NCI-H2227 treated with DMSO at 0.1 percent for 48 hours (cell line): ENCODE measurements around the gene GRIN2A.
"Not testable (repeated sequence)": the region's sequence is repeated elsewhere in the genome, so short reads cannot be mapped to it uniquely, and the experiment has no call there.

Source experiments
- DNase-seq: peaks from one replicate; lab custom pipeline; 2025; lab: John Stamatoyannopoulos, UW

GRIN2A gene

DNA sequence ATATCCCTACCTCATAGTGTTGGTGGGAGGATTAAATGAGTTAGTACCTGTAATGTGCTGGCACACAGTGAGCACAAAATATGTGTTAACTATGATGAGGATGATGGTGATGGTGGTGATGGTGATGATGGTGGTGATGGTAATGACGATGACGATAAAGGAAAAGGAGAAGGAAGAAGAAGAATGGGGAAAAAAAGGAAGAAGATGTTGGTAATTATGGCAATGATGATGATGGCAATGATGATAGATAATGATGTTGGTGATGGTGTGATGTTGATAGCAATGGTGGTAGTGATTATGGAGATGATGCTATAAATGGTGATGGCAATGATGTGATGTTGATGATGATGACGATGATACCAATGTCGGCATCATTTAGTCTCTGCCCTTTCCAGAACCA, 270.2 kb downstream of the GRIN2A start:
- no peak for DNase-seq

DNA sequence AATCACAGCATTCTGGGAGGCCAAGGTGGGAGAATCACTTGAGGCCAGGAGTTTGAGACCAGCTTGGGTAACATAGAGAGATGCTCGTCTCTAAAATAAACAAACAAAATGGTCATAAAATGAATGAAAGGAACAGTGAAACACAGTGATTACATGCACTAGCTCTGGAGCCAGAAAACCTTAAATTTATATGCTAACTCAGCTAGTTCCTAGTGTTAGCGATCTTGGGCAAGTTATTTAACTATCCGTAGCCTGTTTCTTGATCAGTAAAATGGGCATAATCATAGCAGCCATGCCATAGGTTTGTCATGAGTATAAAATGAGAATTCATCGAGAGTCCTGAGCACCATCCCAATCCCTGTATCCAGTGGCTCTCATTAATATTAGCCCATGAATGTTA, 271.0 kb downstream of the GRIN2A start:
- DNase-seq = no peak

DNA sequence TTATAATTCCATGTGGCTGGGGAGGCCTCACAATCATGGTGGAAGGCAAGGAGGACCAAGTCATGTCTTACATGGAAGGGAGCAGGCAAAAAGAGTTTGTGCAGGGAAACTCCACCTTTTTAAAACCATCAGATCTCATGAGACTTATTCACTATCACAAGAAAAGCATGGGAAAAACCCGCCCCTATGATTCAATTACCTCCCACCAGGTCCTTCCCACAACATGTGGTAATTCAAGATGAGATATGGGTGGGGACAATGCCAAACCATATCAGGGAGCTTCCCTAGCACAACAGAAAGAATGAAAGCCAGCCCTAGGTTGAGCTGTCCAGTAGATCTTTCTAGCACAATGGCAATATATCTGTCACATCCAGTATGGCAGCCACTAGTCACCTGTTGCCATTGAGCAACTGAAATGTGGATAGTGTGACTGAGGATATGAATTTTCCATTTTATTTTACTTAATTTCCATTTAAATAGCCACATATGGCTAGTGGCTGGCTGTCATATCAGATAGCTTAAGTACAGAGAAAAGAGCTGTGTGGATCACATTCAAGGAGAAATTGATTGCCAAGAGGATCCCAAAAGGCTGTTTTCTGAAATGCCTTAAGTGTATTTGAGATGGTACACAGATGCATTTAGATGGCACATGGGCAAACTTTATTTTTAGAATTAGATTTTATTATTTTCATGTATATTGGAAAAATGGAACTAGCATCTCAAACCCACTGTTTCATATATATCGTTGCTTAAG, 273.0 kb downstream of the GRIN2A start:
- no peak for DNase-seq

DNA sequence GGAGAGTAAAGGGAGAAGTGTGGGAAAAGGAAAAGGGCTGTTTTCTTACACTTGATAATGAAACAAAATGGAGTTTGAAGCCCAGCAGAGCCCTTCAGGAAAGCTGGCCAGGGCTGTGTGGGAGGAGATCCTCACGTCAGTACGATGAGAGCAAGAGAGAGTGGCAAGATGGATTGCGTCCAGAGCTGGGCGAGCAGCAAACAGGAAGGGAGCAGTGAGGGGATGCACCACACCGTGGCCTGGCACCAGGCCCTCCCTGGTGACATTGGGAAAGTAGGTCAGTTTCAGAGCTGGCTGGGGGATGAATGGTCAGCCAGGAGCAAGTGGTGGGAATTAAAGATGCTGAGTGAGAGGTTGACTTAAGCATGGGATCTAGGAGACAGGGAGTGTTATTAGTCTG, 273.6 kb downstream of the GRIN2A start:
- DNase-seq = no peak

GRCh38 chr16:9907752-9908151, 274.5 kb downstream of the GRIN2A start:
- no peak for DNase-seq

DNA sequence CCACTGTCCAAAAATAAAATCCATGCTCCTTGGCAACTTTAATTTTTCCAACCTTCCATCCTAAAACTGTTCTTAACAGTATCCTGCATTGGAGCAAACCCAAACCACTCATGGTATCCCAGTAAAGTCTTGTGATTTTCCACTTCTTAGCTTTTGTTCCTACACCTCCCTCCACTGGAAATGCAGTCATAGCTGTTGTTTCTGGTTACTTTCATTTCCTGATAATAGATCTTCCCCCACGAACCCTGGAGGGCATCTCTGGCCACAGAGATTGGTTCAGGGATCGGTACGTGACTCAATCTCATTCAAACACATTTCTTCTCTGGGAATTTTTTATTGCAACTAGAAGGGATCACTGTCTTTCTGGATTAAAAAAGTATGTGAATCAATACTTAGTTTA, 276.0 kb downstream of the GRIN2A start:
- DNase-seq = no peak

- DNase-seq = no peak
These were observed 277.7 kb downstream of the GRIN2A start for GRCh38 chr16:9904526-9904925.

- DNase-seq = no peak
These were observed 281.7 kb downstream of the GRIN2A start for GRCh38 chr16:9900576-9900975.

DNA sequence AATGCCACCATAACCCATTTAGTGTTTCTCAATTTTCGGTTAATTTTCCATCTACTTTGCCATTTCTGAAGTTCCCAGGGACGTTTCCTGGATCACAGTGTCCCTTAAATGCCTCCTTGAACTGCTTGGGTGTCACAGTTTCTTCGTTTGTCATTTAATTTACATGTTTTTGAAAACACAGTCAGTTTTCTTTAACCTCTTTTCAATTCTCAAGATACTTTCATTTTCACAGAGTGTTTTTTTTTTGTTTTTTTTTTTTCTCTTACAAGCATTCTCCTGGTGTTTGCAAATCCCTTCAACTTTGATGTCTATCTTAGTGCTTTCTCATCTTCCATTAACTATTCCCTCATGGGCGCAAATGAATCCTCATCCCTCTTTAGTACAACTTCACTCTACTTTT, 283.7 kb downstream of the GRIN2A start:
- no peak for DNase-seq

- DNase-seq = no peak
These were observed 284.1 kb downstream of the GRIN2A start for GRCh38 chr16:9898124-9898523.

GRCh38 chr16:9895817-9896216, 286.4 kb downstream of the GRIN2A start:
- DNase-seq = no peak

DNA sequence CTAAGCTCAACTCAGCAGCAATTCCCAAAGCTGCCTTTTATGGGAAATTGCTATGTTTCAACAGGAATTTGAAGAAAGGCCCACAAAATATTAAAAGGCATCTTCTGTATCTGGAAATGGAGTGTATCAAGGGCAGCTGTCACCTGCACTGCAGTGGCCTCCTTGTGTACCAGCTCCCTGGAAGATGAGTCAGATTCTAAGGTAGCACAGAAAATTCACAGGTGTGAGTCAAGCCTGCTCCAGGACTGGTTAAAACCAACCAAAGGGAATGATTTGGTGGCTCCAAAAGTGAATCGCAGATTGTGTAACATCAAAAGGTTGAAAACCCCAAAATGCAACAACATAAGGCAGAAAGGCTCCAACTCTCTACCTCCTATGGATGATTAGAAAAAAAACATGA, 296.4 kb downstream of the GRIN2A start:
- no peak for DNase-seq

GRCh38 chr16:9885467-9885866, 296.8 kb downstream of the GRIN2A start:
- DNase-seq = no peak

GRCh38 chr16:9875981-9876380, 306.2 kb downstream of the GRIN2A start:
- DNase-seq = not testable (repeated sequence)

DNA sequence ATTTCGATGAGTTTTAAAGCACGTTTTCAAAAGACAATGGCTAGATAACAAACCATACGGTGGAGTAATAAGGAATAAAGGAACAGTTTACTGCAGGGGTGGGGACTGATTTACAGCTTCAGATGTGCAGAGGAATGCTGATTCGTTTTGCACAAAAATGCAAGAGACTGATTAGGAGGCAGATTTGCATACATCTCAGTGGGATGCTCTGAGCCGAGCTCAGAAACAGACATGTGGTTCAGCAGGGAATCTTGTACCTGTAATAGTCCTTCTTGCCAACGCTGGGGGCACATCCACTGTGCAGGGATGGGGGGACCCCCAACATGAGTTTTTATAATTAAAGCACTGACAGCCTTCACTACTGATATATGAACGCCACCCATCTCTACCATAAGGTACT, 308.0 kb downstream of the GRIN2A start:
- DNase-seq = no peak

- DNase-seq = no peak
These were observed 311.3 kb downstream of the GRIN2A start for GRCh38 chr16:9870962-9871361.

GRCh38 chr16:9869776-9870175, 312.5 kb downstream of the GRIN2A start:
- no peak for DNase-seq

DNA sequence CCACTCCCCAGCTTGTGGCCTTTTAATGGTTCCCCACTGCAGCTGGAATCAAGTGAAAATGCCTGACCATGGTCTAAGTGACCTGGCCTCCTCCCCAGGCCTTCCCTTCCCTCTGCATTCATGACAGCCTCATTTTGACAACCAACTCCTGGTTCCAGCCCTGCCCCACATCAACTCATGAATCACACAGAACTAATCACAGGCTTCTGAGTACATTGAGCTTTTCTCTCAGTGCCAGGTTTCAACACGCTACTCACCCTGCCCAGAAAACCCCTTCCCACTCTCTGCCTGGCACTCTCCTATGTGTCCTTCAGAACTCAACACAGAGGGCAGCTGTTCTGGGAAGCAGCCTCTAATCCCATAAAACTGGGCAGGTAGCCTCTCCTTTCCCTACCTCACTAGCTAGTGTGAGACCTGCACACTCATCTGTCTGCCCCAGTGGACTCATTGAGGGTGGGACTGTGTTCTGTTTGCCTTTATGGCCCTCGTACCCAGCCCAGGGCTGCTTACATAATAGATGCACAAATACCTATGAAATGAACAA, 313.6 kb downstream of the GRIN2A start:
- DNase-seq = no peak

DNA sequence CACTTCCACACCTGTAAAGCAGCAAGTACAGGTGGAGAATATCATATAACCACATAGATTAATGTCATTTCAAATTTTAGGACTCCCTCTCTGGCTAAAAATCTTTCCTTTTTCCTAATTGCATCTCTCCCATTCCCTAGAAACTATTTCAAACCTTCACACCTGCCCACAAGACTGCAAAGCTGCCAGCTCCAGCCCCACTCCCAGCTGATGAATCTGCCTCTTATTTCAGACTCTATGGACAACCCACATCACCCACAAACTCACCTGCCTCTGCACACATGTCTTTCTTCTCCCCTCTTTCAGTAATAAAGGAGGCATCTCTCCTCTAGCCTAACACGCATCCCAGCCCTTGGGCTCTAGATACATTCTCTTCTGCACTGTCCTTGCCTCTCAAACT, 315.1 kb downstream of the GRIN2A start:
- no peak for DNase-seq

DNA sequence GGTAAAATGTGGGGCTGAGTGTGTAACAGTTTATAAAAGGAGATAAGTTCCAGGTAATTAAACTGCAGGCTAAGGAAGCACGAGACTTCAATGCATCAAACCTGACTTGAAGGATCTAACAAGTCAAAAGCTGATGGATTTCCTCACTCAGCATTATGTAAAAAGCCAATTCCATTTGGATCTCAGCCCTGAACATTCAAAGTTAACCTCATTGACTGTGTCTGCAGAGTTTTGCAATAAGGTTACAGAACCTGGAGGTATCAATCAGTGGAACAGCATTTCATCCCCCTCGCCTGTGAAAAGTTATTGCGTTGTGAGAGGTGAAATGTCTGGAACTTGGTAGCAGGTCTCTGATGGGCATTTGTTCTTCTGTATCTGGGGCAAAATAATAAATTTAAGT, 317.8 kb downstream of the GRIN2A start:
- no peak for DNase-seq

GRCh38 chr16:9862327-9862726, 319.9 kb downstream of the GRIN2A start:
- DNase-seq = no peak

GRCh38 chr16:9860876-9861275, 321.4 kb downstream of the GRIN2A start:
- no peak for DNase-seq

GRCh38 chr16:9859701-9860327, 322.4 kb downstream of the GRIN2A start:
- DNase-seq = no peak

- DNase-seq = no peak
These were observed 327.6 kb downstream of the GRIN2A start for GRCh38 chr16:9854675-9855074.
